AG08395 (cell line): ENCODE data around the gene ISCA2.

Experiments
- DNase-seq: peaks from one replicate; pipeline ENCODE4 v3.0.0; 2012; ENCODE audit warnings: mixed read lengths, low spot score

Gene ISCA2

GRCh38 chr14:74508844-74509428 is 15.4 kb downstream of the ISCA2 start:
- DNase-seq = no peak

GRCh38 chr14:74509587-74510222 is 16.1 kb downstream of the ISCA2 start:
- DNase-seq = no peak

- no peak for DNase-seq
Measured at GRCh38 chr14:74510223-74510931, 16.8 kb downstream of the ISCA2 start.

GRCh38 chr14:74510959-74511409 is 17.4 kb downstream of the ISCA2 start:
- peak; percentile 78 for DNase-seq

- no peak for DNase-seq
Measured at GRCh38 chr14:74511966-74512830, 18.6 kb downstream of the ISCA2 start.

- DNase-seq = peak; percentile 81
Measured at GRCh38 chr14:74514471-74514941, 20.9 kb downstream of the ISCA2 start.

- DNase-seq = no peak
Measured at GRCh38 chr14:74515891-74516412, 22.4 kb downstream of the ISCA2 start.

GRCh38 chr14:74516451-74517160 is 23.0 kb downstream of the ISCA2 start:
- DNase-seq = peak; percentile 65

GRCh38 chr14:74517731-74518130 is 24.2 kb downstream of the ISCA2 start:
- DNase-seq = no peak

GRCh38 chr14:74518221-74518620 is 24.7 kb downstream of the ISCA2 start:
- no peak for DNase-seq

GRCh38 chr14:74519316-74520074 is 25.9 kb downstream of the ISCA2 start:
- DNase-seq = no peak

- no peak for DNase-seq
Measured at GRCh38 chr14:74521756-74522155, 28.2 kb downstream of the ISCA2 start.

GRCh38 chr14:74522740-74523139 is 29.2 kb downstream of the ISCA2 start:
- DNase-seq = no peak

- no peak for DNase-seq
Measured at GRCh38 chr14:74524076-74524811, 30.7 kb downstream of the ISCA2 start.

GRCh38 chr14:74524812-74525135 is 31.2 kb downstream of the ISCA2 start:
- DNase-seq = no peak

- no peak for DNase-seq
Measured at GRCh38 chr14:74525361-74525851, 31.8 kb downstream of the ISCA2 start.

GRCh38 chr14:74526854-74527585 is 33.5 kb downstream of the ISCA2 start:
- DNase-seq = no peak

GRCh38 chr14:74527736-74528280 is 34.2 kb downstream of the ISCA2 start:
- no peak for DNase-seq

GRCh38 chr14:74528406-74528805 is 34.8 kb downstream of the ISCA2 start:
- no peak for DNase-seq
